GM19372 (cell line): ENCODE results near the gene CRTC1.
"Not testable (repeated sequence)": the region's sequence is repeated elsewhere in the genome, so short reads cannot be mapped to it uniquely, and the experiment has no call there.

Experiments used
- ATAC-seq: cut with Tn5 transposase; IDR thresholded peaks from one replicate; pipeline ENCODE4 v1.9.1; 2021; ENCODE audit warnings: mild to moderate bottlenecking, low read depth, moderate library complexity; ENCODE audit not compliant: unreplicated experiment

CRTC1 gene

GRCh38 chr19:18725841-18726770 lies 42.6 kb downstream of the CRTC1 start:
- no peak for ATAC-seq

- no peak for ATAC-seq
These were observed 43.4 kb downstream of the CRTC1 start for GRCh38 chr19:18726846-18727245.

GRCh38 chr19:18727602-18728001 lies 44.1 kb downstream of the CRTC1 start:
- not testable (repeated sequence) for ATAC-seq

- ATAC-seq: no peak
These were observed 46.6 kb downstream of the CRTC1 start for GRCh38 chr19:18729933-18730530.

- no peak for ATAC-seq
These were observed 47.5 kb downstream of the CRTC1 start for GRCh38 chr19:18730885-18731513.

GRCh38 chr19:18731562-18732008 lies 48.1 kb downstream of the CRTC1 start:
- ATAC-seq: no peak

GRCh38 chr19:18733196-18733647 lies 49.7 kb downstream of the CRTC1 start:
- ATAC-seq: no peak

GRCh38 chr19:18733762-18734332 lies 50.4 kb downstream of the CRTC1 start:
- not testable (repeated sequence) for ATAC-seq

GRCh38 chr19:18735324-18735723 lies 51.8 kb downstream of the CRTC1 start:
- no peak for ATAC-seq

- ATAC-seq: no peak
These were observed 52.3 kb downstream of the CRTC1 start for GRCh38 chr19:18735752-18736151.

- no peak for ATAC-seq
These were observed 53.2 kb downstream of the CRTC1 start for GRCh38 chr19:18736415-18737336.

GRCh38 chr19:18737337-18737953 lies 54.0 kb downstream of the CRTC1 start:
- ATAC-seq: no peak

- no peak for ATAC-seq
These were observed 54.5 kb downstream of the CRTC1 start for GRCh38 chr19:18737954-18738351.

- no peak for ATAC-seq
These were observed 55.6 kb downstream of the CRTC1 start for GRCh38 chr19:18738961-18739690.

- no peak for ATAC-seq
These were observed 57.9 kb downstream of the CRTC1 start for GRCh38 chr19:18741124-18742121.

- ATAC-seq: no peak
These were observed 58.8 kb downstream of the CRTC1 start for GRCh38 chr19:18742324-18742723.
